KOPT-K1 (cell line): ENCODE results near the gene SPAG5.

Experiments used
- H3K27ac ChIP-seq: fragments of 200-600 bp; sonication (generic); 2 replicates; pipeline ENCODE4 v1.5.1; 2016; ENCODE audit warnings: antibody characterized with exemption, mild to moderate bottlenecking, low read depth, low read length; ENCODE audit not compliant: poor library complexity, severe bottlenecking
- H3K36me3 ChIP-seq: fragments of 200-600 bp; sonication (generic); 2 replicates; pipeline ENCODE4 v1.5.1; 2017; ENCODE audit warnings: antibody characterized with exemption, mild to moderate bottlenecking, low read length, moderate library complexity; ENCODE audit not compliant: insufficient read depth
- H3K9me3 ChIP-seq: fragments of 200-600 bp; sonication (generic); 2 replicates; pipeline ENCODE4 v1.5.1; 2017; ENCODE audit warnings: antibody characterized with exemption, low read length, mild to moderate bottlenecking; ENCODE audit not compliant: insufficient read depth, poor library complexity, severe bottlenecking

The SPAG5 gene

GRCh38 chr17:28530250-28530649 lies 68.6 kb downstream of the SPAG5 start:
- no peaks in the 10 kb centered on the region for H3K9me3 ChIP-seq
- no peaks in the 10 kb centered on the region for H3K36me3 ChIP-seq
- H3K27ac ChIP-seq, result no peak overlapping the region

- H3K27ac ChIP-seq, result no peak overlapping the region
- H3K9me3 ChIP-seq, result no peaks in the 10 kb centered on the region
- no peaks in the 10 kb centered on the region for H3K36me3 ChIP-seq
Observed at GRCh38 chr17:28529013-28529400, 69.8 kb downstream of the SPAG5 start.

DNA sequence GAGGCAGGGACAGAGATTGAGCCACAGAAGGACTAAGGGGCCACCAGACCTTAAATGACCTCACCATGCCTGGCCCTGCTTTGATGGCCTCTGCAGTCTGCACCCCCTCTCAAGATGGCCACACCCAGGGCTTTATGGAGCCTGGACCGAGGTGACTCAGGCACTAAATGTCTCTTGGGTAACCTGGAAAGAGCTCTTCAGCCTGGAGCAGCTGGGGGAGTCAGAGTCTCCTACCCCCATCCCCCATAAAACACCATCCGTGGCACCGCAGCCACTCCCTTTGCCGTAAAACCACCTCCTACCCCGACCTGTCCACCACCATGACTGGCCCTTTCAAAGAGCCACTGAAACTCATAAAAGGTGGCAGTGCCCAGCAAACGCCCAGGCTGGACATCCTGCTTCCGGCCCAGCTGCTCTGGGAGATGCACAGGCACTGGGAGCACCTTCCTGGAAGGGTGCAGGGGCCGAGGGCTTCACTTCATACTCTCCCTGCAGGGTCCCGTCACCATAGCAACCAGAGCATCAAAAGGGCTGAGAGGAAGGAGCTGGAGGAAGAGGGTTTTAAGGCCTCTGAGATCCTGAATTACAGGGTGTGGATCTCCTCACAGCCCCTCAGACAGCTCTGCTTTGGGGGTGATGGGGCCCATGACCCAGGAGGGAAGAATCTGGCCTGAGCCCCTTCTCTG lies 70.4 kb downstream of the SPAG5 start:
- Histone ChIP-seq H3K9me3 (no peaks in the 10 kb centered on the region), H3K36me3 (no peaks in the 10 kb centered on the region), H3K27ac (no peak overlapping the region)

- Histone ChIP-seq H3K9me3 (no peaks in the 10 kb centered on the region), H3K36me3 (no peaks in the 10 kb centered on the region), H3K27ac (no peak overlapping the region)
Observed at GRCh38 chr17:28527859-28528258, 71.0 kb downstream of the SPAG5 start.
